ENCODE data around the gene HCN3. TPM values are rescaled to one million over a fixed set of nuclear protein-coding genes. Genes with fewer than 3 reads are reported as not detected.

Gene HCN3
- total RNA-seq, 2 experiments from 2014 or later: 1.5 TPM

DNA sequence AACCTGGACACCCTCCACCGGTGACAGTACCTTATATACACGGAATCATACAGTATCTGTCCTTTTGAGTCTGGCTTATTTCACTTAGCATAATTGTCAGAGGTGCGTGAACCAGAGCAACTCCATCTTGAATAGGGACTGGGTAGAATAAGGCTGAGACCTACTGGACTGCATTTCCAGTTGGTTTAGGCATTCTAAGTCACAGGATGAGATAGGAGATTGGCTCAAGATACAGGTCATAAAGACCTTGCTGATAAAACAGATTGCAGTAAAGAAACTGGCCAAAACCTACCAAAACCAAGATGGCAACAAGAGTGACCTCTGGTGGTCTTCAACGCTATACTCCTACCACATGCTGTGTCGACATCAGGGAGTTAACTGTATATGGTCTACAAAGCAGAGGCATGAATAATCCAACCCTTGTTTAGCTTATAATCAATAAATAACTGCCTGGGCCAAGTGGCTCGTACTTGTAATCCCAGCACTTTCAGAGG lies 30.0 kb downstream of the HCN3 start:
- Mint-ChIP-seq H3K9me3 (no peaks in the 10 kb centered on the region), H3K36me3 (ENCODE audit: low read depth) (peaks cover 28% of the 10 kb centered on the region), H3K27ac (peak overlapping the region; percentile 99), H3K4me3 (peak overlapping the region; percentile 92), H3K27me3 (peaks cover 1% of the 10 kb centered on the region), H3K4me1 (ENCODE audit: low read depth) (peaks cover 24% of the 10 kb centered on the region)
- DNase-seq (peak; percentile 38), ATAC-seq (no peak)
- POLR2A ChIA-PET: interaction anchor here (1.0 to 5.2 kb wide), 6 partner anchors 14 to 63 kb away, joined by 3 to 31 read pairs (median 4); partner anchors contain the start of gene RUSC1
- CTCF ChIA-PET: interaction anchor here (1.0 to 6.3 kb wide), 13 partner anchors 7 to 171 kb away, joined by 3 to 80 read pairs (median 4); partner anchors contain the start of genes CLK2, RUSC1 and SLC50A1
- intact Hi-C loops (cut with micrococcal nuclease): loop anchor here (5.0 kb wide), 1 partner anchor 45 kb away; the partner anchor contains the start of gene SCAMP3
- peak; percentile 21 for TF ChIP-seq CTCF (IDR thresholded peaks at IDR 0.05)

- H3K36me3 Mint-ChIP-seq (ENCODE audit: low read depth): peaks cover 42% of the 10 kb centered on the region
- H3K4me1 Mint-ChIP-seq (ENCODE audit: low read depth): peaks cover 29% of the 10 kb centered on the region
- peak; percentile 99 for DNase-seq
- no peaks in the 10 kb centered on the region for H3K9me3 Mint-ChIP-seq
- ChIA-PET POLR2A (interaction anchor here (0.6 to 5.2 kb wide), 5 partner anchors 9 to 252 kb away, joined by 3 to 31 read pairs (median 4); partner anchors contain the start of gene RUSC1), CTCF (interaction anchor here (1.0 to 6.3 kb wide), 13 partner anchors 9 to 173 kb away, joined by 3 to 80 read pairs (median 5); partner anchors contain the start of genes CLK2, RUSC1, SCAMP3 and SLC50A1)
- intact Hi-C loops (cut with micrococcal nuclease): loop anchor here (5.0 kb wide), 1 partner anchor 46 kb away; the partner anchor contains the start of gene SCAMP3
- no peak for TF ChIP-seq CTCF (IDR thresholded peaks at IDR 0.05)
- H3K27ac Mint-ChIP-seq: peak within 1 kb of the TSS; percentile 99
- H3K4me3 Mint-ChIP-seq: peak within 1 kb of the TSS; percentile 92
- peak; percentile 98 for ATAC-seq
- no peaks in the 10 kb centered on the region for H3K27me3 Mint-ChIP-seq
Measured at GRCh38 chr1:155308493-155309422, 31.5 kb downstream of the HCN3 start, which contains the start of gene FDPS. TSS of gene FDPS (plus strand) at chr1:155308866. CDS start at chr1:155309790, 924 bp downstream.

- intact Hi-C loops (cut with micrococcal nuclease): loop anchor here (5.0 kb wide), 1 partner anchor 47 kb away; the partner anchor contains the start of gene SCAMP3
- ChIA-PET POLR2A (interaction anchor here (0.6 to 5.2 kb wide), 2 partner anchors 12 to 53 kb away, joined by 3 to 31 read pairs; partner anchors contain the start of gene RUSC1), CTCF (interaction anchor here (1.0 to 3.6 kb wide), 2 partner anchors 11 to 13 kb away, joined by 3 to 19 read pairs; partner anchors contain the start of gene RUSC1)
- no peak for TF ChIP-seq CTCF (IDR thresholded peaks at IDR 0.05)
- DNase-seq (no peak), ATAC-seq (no peak)
- Mint-ChIP-seq H3K27ac (peak overlapping the region; percentile 99), H3K9me3 (no peaks in the 10 kb centered on the region), H3K27me3 (no peaks in the 10 kb centered on the region), H3K4me3 (peak overlapping the region; percentile 92), H3K36me3 (ENCODE audit: low read depth) (peaks cover 42% of the 10 kb centered on the region), H3K4me1 (ENCODE audit: low read depth) (peaks cover 29% of the 10 kb centered on the region)
Measured at GRCh38 chr1:155309423-155310021, 32.3 kb downstream of the HCN3 start.

- Mint-ChIP-seq H3K4me1 (ENCODE audit: low read depth) (peaks cover 25% of the 10 kb centered on the region), H3K36me3 (ENCODE audit: low read depth) (peaks cover 59% of the 10 kb centered on the region), H3K9me3 (no peaks in the 10 kb centered on the region), H3K27ac (no peak overlapping the region), H3K27me3 (no peaks in the 10 kb centered on the region), H3K4me3 (no peak overlapping the region)
- CTCF ChIA-PET: interaction anchor here (3.4 kb wide), 1 partner anchor 62 kb away, joined by 21 read pairs; no protein-coding TSS in a partner anchor
- POLR2A ChIA-PET: interaction anchor here (1.3 kb wide), 1 partner anchor 51 kb away, joined by 3 read pairs; the partner anchor contains the start of gene SCAMP3
- no peak for ATAC-seq
- intact Hi-C loops (cut with micrococcal nuclease): no loop called here
- no peak for TF ChIP-seq CTCF (IDR thresholded peaks at IDR 0.05)
- no peak for DNase-seq
Measured at GRCh38 chr1:155313261-155313660, 36.0 kb downstream of the HCN3 start.

Measured in activated CD8-positive, alpha-beta T cell treated with anti-CD3 and anti-CD28 coated beads for 36 hours (primary cell).